HL-60 (cell line): Measurements from ENCODE around the gene AHDC1.

Source experiments
- DNase-seq, 2 experiments: peaks; one replicate each; pipeline ENCODE4 v3.0.0-alpha.2; 2010 to 2020; ENCODE audit warnings: low read depth in 1 of 2, low spot score in 1 of 2
- H3K27ac ChIP-seq: fragments of 250-450 bp; sonication (Bioruptor Pico); replicated peaks from 2 replicates; pipeline ENCODE4 v1.5.1; 2020; ENCODE audit warnings: mild to moderate bottlenecking, moderate library complexity
- H3K27me3 ChIP-seq: fragments of 250-450 bp; sonication (Bioruptor Pico); 2 replicates; pipeline ENCODE4 v1.5.1; 2021; ENCODE audit warnings: mild to moderate bottlenecking, moderate library complexity; ENCODE audit not compliant: insufficient read depth, poor library complexity, severe bottlenecking
- H3K4me3 ChIP-seq: replicated peaks from 2 replicates; pipeline ENCODE4 v1.5.1; 2011; ENCODE audit warnings: mild to moderate bottlenecking, control low read depth, low read length; ENCODE audit not compliant: insufficient read depth
- CTCF ChIP-seq: IDR thresholded peaks from one replicate; pipeline ENCODE4 v1.5.1; 2011; ENCODE audit warnings: low read length, control low read depth, inconsistent platforms; ENCODE audit not compliant: insufficient read depth
- GABPA ChIP-seq: IDR thresholded peaks from 2 replicates; pipeline ENCODE4 v1.6.1; 2012; ENCODE audit warnings: low read depth
- POLR2AphosphoS5 ChIP-seq: IDR thresholded peaks from 2 replicates; pipeline ENCODE4 v1.6.1; 2012; ENCODE audit warnings: low read depth
- REST ChIP-seq: IDR thresholded peaks from 2 replicates; pipeline ENCODE4 v1.6.1; 2012; ENCODE audit warnings: low read depth; ENCODE audit not compliant: insufficient replicate concordance
- SPI1 ChIP-seq: IDR thresholded peaks from 2 replicates; pipeline ENCODE4 v1.6.1; 2012; ENCODE audit warnings: low read depth, mild to moderate bottlenecking, borderline replicate concordance

The AHDC1 gene

GRCh38 chr1:27505420-27505680 is 98.6 kb downstream of the AHDC1 start:
- H3K4me3 ChIP-seq = no peak overlapping the region
- no peaks in the 10 kb centered on the region for H3K27me3 ChIP-seq
- no peak overlapping the region for H3K27ac ChIP-seq
- no peak for DNase-seq
- TF ChIP-seq GABPA (no peak), REST (no peak), CTCF (no peak), SPI1 (no peak), POLR2AphosphoS5 (no peak)

GRCh38 chr1:27504588-27505419 is 99.1 kb downstream of the AHDC1 start:
- no peak for TF ChIP-seq POLR2AphosphoS5
- TF ChIP-seq SPI1 = no peak
- TF ChIP-seq CTCF = no peak
- TF ChIP-seq GABPA = no peak
- TF ChIP-seq REST = no peak
- no peak for DNase-seq
- no peaks in the 10 kb centered on the region for H3K27me3 ChIP-seq
- H3K27ac ChIP-seq = no peak overlapping the region
- H3K4me3 ChIP-seq = no peak overlapping the region

GRCh38 chr1:27503844-27504587 is 99.9 kb downstream of the AHDC1 start:
- Histone ChIP-seq H3K4me3 (no peak overlapping the region), H3K27me3 (no peaks in the 10 kb centered on the region), H3K27ac (no peak overlapping the region)
- TF ChIP-seq SPI1 (no peak), CTCF (no peak), POLR2AphosphoS5 (no peak), GABPA (no peak), REST (no peak)
- no peak for DNase-seq
